ENCODE measurements around the gene ITPRIPL2. TPM values are rescaled to one million over a fixed set of nuclear protein-coding genes. Genes with fewer than 3 reads are reported as not detected.

Gene ITPRIPL2
- total RNA-seq, 4 donors from 2014 or later, result 57.3 to 61.0 (median 58.1) TPM

- intact Hi-C loops (cut with DNase I; ENCODE audit: low total_unique reads), result no loop called here
- DNase-seq (ENCODE audit: low spot score in 2 of 2), result no peak
- H3K4me3 ChIP-seq (ENCODE audit: low read depth, poor library complexity, severe bottlenecking), result no peak overlapping the region
- TF ChIP-seq POLR2A (IDR thresholded peaks at IDR 0.05), result no peak
- no peak for TF ChIP-seq CTCF (IDR thresholded peaks at IDR 0.05)
- 92 to 96% methylated on average over 1 of the region's 1 CpG for WGBS, 2 donors
These were observed 38.3 kb downstream of the ITPRIPL2 start for GRCh38 chr16:19152042-19152441.

GRCh38 chr16:19153876-19154275, 40.1 kb downstream of the ITPRIPL2 start:
- 70 to 71% methylated on average over 4 of the region's 4 CpGs for WGBS, 2 donors
- no peak for DNase-seq (ENCODE audit: low spot score in 2 of 2)
- intact Hi-C loops (cut with DNase I; ENCODE audit: low total_unique reads), result no loop called here

GRCh38 chr16:19162085-19162484, 48.3 kb downstream of the ITPRIPL2 start:
- H3K4me3 ChIP-seq (ENCODE audit: low read depth, poor library complexity, severe bottlenecking), result no peak overlapping the region
- DNase-seq (ENCODE audit: low spot score in 2 of 2), result no peak
- no peak for TF ChIP-seq CTCF (IDR thresholded peaks at IDR 0.05)
- TF ChIP-seq POLR2A (IDR thresholded peaks at IDR 0.05), result no peak
- intact Hi-C loops (cut with DNase I; ENCODE audit: low total_unique reads), result no loop called here
- WGBS, 2 donors, result 77 to 78% methylated on average over 4 of the region's 4 CpGs

More at GRCh38 chr16:19153876-19154275, 40.1 kb downstream of the ITPRIPL2 start:
- no peak overlapping the region for H3K4me3 ChIP-seq (ENCODE audit: low read depth, poor library complexity, severe bottlenecking)
- TF ChIP-seq POLR2A (IDR thresholded peaks at IDR 0.05) (no peak), CTCF (IDR thresholded peaks at IDR 0.05) (no peak)

- TF ChIP-seq POLR2A (IDR thresholded peaks at IDR 0.05), result no peak
- TF ChIP-seq CTCF (IDR thresholded peaks at IDR 0.05), result no peak
- no peak for DNase-seq (ENCODE audit: low spot score in 2 of 2)
- whole genome bisulfite sequencing, 2 donors, result 85 to 97% methylated on average over 1 of the region's 1 CpG
- H3K4me3 ChIP-seq (ENCODE audit: low read depth, poor library complexity, severe bottlenecking), result no peak overlapping the region
- intact Hi-C loops (cut with DNase I; ENCODE audit: low total_unique reads), result no loop called here
These were observed 49.5 kb downstream of the ITPRIPL2 start for GRCh38 chr16:19163215-19163614.

- WGBS, 2 donors, result 81 to 82% methylated on average over 4 of the region's 4 CpGs
- H3K4me3 ChIP-seq (ENCODE audit: low read depth, poor library complexity, severe bottlenecking), result no peak overlapping the region
- DNase-seq (ENCODE audit: low spot score in 2 of 2), result no peak
- no peak for TF ChIP-seq POLR2A (IDR thresholded peaks at IDR 0.05)
- no peak for TF ChIP-seq CTCF (IDR thresholded peaks at IDR 0.05)
- intact Hi-C loops (cut with DNase I; ENCODE audit: low total_unique reads), result no loop called here
These were observed 50.5 kb downstream of the ITPRIPL2 start for GRCh38 chr16:19164285-19164684.

DNA sequence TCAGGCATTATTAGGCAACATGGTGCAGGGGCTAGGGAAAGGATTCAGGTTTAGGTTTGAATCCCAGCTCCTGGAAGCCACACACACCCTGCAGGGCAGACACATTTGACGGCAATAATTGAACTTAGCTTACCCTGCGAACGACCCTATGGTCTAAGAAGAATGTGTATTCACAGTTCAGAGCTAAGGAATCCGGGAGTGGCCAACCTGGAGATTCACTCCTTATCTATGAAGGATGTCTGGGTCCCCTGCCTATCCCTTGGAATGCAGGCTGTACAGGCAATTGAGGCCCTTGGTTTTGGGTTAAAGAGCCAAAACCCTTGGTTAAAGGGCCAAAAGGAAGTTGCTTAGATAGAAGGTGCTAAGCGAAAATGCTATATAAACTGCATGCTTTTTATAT, 51.3 kb downstream of the ITPRIPL2 start:
- intact Hi-C loops (cut with DNase I; ENCODE audit: low total_unique reads), result loop anchor here (5.0 kb wide), 1 partner anchor 78 kb away; no protein-coding TSS in a partner anchor
- no peak for TF ChIP-seq POLR2A (IDR thresholded peaks at IDR 0.05)
- TF ChIP-seq CTCF (IDR thresholded peaks at IDR 0.05), result no peak
- 77 to 83% methylated on average over 5 of the region's 5 CpGs for WGBS, 2 donors
- no peak for DNase-seq (ENCODE audit: low spot score in 2 of 2)
- no peak overlapping the region for H3K4me3 ChIP-seq (ENCODE audit: low read depth, poor library complexity, severe bottlenecking)
